ENCODE results near the gene AMOTL1. TPM values are rescaled to one million over a fixed set of nuclear protein-coding genes. Genes with fewer than 3 reads are reported as not detected.

Gene AMOTL1
- polyA plus RNA-seq, 1 of the 3 experiments (the other 2 are of a cell fraction) = 10.7 TPM

- peaks cover 51 to 85% of the 10 kb centered on the region in 2 experiments for H3K36me3 ChIP-seq (replicated peaks in 1 of 2; ENCODE audit: control insufficient read depth in 1 of 2, insufficient read depth in 2 of 2, low read length in 1 of 2)
- POLR2A ChIA-PET = no interaction called here
- H3K9me3 ChIP-seq = no peaks in the 10 kb centered on the region
- no peaks in the 10 kb centered on the region for H4K20me1 ChIP-seq (ENCODE audit: insufficient read depth)
- H3K4me1 ChIP-seq (ENCODE audit: control insufficient read depth in 1 of 2, insufficient read depth in 2 of 2, low read depth in 1 of 2, low read length in 1 of 2) = peaks cover 3 to 4% of the 10 kb centered on the region in 2 experiments; a peak in 1 of 4 replicates
- no peak overlapping the region for H3K9ac ChIP-seq
- H3K79me2 ChIP-seq (ENCODE audit: insufficient read depth) = no peaks in the 10 kb centered on the region
- DNase-seq = no peak
- no peak overlapping the region for H2AFZ ChIP-seq (ENCODE audit: low read depth)
- WGBS (ENCODE audit: low lambda C conversion rate) = 98% methylated on average over 6 of the region's 8 CpGs
- H3K4me3 ChIP-seq (ENCODE audit: low read depth in 2 of 2, low read length in 1 of 2) = no peak overlapping the region
- H3K27ac ChIP-seq (ENCODE audit: low read depth in 2 of 2, low read length in 1 of 2) = no peak overlapping the region
- CTCF ChIA-PET = interaction anchor here (1.3 to 2.3 kb wide), 2 partner anchors 87 to 232 kb away, joined by 3 to 7 read pairs; partner anchors contain the start of gene AMOTL1
- no peak overlapping the region for H3K4me2 ChIP-seq
- H3K27me3 ChIP-seq (ENCODE audit: insufficient read depth) = no peaks in the 10 kb centered on the region
- H3K9me2 ChIP-seq = no peaks in the 10 kb centered on the region
- TF ChIP-seq POLR2AphosphoS5 (IDR thresholded peaks at IDR 0.05; ENCODE audit: low read depth, low read length) (no peak), RXRA (IDR thresholded peaks at IDR 0.05; ENCODE audit: borderline replicate concordance, low read depth) (no peak), EP300 (IDR thresholded peaks at IDR 0.05; ENCODE audit: borderline replicate concordance in 1 of 2, low read depth in 1 of 2, low read length in 1 of 2) (no peak), ELF1 (IDR thresholded peaks at IDR 0.05) (no peak), RFX5 (IDR thresholded peaks at IDR 0.05; ENCODE audit: low read length) (no peak), FOSL2 (IDR thresholded peaks at IDR 0.05; ENCODE audit: borderline replicate concordance, low read depth) (no peak), GABPA (IDR thresholded peaks at IDR 0.05; ENCODE audit: low read depth) (no peak), TAF1 (IDR thresholded peaks at IDR 0.05; ENCODE audit: borderline replicate concordance, low read depth, low read length) (no peak), SMC3 (IDR thresholded peaks at IDR 0.05; ENCODE audit: low read depth, low read length) (no peak), GATA2 (CRISPR knock-in tag; IDR thresholded peaks at IDR 0.05) (no peak)
- H3F3A ChIP-seq (replicated peaks; ENCODE audit: insufficient read depth) = no peaks in the 10 kb centered on the region
These were observed 86.8 kb downstream of the AMOTL1 start for GRCh38 chr11:94854770-94855633.

DNA sequence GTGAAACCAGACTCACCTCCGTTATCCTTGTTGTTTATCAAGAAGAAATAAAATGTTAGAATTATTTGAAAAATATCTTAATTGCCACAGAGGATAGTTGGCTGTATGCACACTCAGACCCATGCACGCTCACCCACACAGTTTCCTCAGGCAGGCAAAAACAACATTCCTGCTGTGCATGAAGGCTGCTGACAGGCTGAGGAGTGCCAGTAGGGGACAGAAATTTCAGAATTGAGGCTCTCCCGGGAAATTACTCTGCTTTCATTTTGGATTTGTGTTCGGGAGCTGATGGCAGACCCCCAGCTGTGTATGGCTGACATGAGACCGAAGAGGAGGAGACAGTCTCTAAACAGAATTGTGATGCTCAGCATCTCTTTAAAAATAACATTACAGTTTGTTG is 87.5 kb downstream of the AMOTL1 start:
- H3K36me3 ChIP-seq (replicated peaks in 1 of 2; ENCODE audit: control insufficient read depth in 1 of 2, insufficient read depth in 2 of 2, low read length in 1 of 2) = peaks cover 50 to 88% of the 10 kb centered on the region in 2 experiments

More for the DNA sequence above, 87.5 kb downstream of the AMOTL1 start:
- Histone ChIP-seq H3K79me2 (ENCODE audit: insufficient read depth) (no peaks in the 10 kb centered on the region), H4K20me1 (ENCODE audit: insufficient read depth) (no peaks in the 10 kb centered on the region), H3K4me3 (ENCODE audit: low read depth in 2 of 2, low read length in 1 of 2) (no peak overlapping the region), H3K4me2 (no peak overlapping the region), H3K27ac (ENCODE audit: low read depth in 2 of 2, low read length in 1 of 2) (no peak overlapping the region), H2AFZ (ENCODE audit: low read depth) (no peak overlapping the region), H3K27me3 (ENCODE audit: insufficient read depth) (no peaks in the 10 kb centered on the region), H3K4me1 (ENCODE audit: control insufficient read depth in 1 of 2, insufficient read depth in 2 of 2, low read depth in 1 of 2, low read length in 1 of 2) (no peaks in the 10 kb centered on the region), H3F3A (replicated peaks; ENCODE audit: insufficient read depth) (no peaks in the 10 kb centered on the region), H3K9me3 (no peaks in the 10 kb centered on the region), H3K9me2 (no peaks in the 10 kb centered on the region), H3K9ac (no peak overlapping the region)
- WGBS (ENCODE audit: low lambda C conversion rate) = 85% methylated on average over 5 of the region's 5 CpGs
- TF ChIP-seq TEAD4 (IDR thresholded peaks at IDR 0.05; ENCODE audit: borderline replicate concordance, insufficient read depth) = no peak
- no peak for TF ChIP-seq GATA2 (CRISPR knock-in tag; IDR thresholded peaks at IDR 0.05)
- no peak for TF ChIP-seq RAD21 (IDR thresholded peaks at IDR 0.05; ENCODE audit: low read length)
- TF ChIP-seq ELF1 (IDR thresholded peaks at IDR 0.05) = no peak
- TF ChIP-seq FOSL2 (IDR thresholded peaks at IDR 0.05; ENCODE audit: borderline replicate concordance, low read depth) = no peak
- TF ChIP-seq RCOR1 (IDR thresholded peaks at IDR 0.05; ENCODE audit: low read length) = no peak
- TF ChIP-seq, protein P1, sequence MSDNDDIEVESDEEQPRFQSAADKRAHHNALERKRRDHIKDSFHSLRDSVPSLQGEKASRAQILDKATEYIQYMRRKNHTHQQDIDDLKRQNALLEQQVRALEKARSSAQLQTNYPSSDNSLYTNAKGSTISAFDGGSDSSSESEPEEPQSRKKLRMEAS (IDR thresholded peaks at IDR 0.05; ENCODE audit: low read depth) = no peak
- no peak for TF ChIP-seq RFX5 (IDR thresholded peaks at IDR 0.05; ENCODE audit: low read length)
- TF ChIP-seq SMC3 (IDR thresholded peaks at IDR 0.05; ENCODE audit: low read depth, low read length) = no peak
- TF ChIP-seq RXRA (IDR thresholded peaks at IDR 0.05; ENCODE audit: borderline replicate concordance, low read depth) = no peak
- TF ChIP-seq CHD2 (IDR thresholded peaks at IDR 0.05; ENCODE audit: low read length, partially characterized antibody) = no peak
- TF ChIP-seq MXI1 (IDR thresholded peaks at IDR 0.05; ENCODE audit: low read depth, low read length) = no peak
- TF ChIP-seq FOXJ3 (CRISPR knock-in tag; IDR thresholded peaks at IDR 0.05) = no peak
- CTCF ChIA-PET = interaction anchor here (2.3 kb wide), 1 partner anchor 233 kb away, joined by 7 read pairs; no protein-coding TSS in a partner anchor
- POLR2A ChIA-PET = no interaction called here
- no peak for DNase-seq
